Stimulated activated CD4-positive, alpha-beta T cell treated with anti-CD3 and anti-CD28 coated beads, Interleukin-4, amount 100 ng/mL, for 48 hours (primary cell): ENCODE results near the gene ARRB2.
A peak's percentile ranks its signal among the peaks of the same experiment; 100 is the strongest.
"Not testable (repeated sequence)": the region's sequence is repeated elsewhere in the genome, so short reads cannot be mapped to it uniquely, and the experiment has no call there.

Experiments used
- DNase-seq, 2 donors: peaks; one replicate each; pipeline ENCODE4 v3.0.0-alpha.2; 2020; ENCODE audit warnings: low read depth in 2 of 2

Gene ARRB2

DNA sequence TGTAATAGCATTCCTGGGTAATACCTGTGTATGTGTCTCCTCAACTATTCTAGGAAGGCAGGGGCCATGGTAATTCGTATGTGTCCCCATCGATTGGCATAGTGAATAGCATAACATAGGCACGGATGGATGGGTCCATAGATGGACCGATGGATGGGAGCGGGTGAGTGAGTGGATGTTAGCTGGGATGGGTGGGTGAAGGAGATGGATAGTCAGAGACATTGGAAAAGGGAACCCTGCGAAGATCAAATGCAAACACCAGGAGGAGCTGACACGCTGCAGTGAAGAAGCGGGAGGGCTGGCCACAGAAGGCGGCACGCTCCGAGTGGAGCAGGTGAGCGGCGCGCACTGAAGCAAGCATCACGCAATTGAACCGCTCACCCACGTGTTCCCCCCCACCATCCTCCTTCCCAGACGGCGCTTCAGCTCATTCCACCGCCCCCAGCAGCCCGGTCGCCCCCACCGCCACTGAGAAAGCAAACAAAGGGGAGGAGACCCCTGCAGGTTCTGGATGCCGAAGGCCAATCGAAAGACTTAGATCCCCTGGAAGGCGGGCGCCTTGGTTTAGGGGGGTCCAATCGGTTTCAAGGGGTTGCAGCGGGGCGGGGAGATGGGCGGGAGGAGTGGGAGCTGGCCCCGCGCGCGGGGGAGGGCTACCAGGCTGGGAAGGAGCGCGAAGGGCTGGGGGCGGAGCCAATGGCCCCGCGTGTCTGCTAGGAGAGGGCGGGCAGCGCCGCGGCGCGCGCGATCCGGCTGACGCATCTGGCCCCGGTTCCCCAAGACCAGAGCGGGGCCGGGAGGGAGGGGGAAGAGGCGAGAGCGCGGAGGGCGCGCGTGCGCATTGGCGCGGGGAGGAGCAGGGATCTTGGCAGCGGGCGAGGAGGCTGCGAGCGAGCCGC lies at the start of gene ARRB2:
Gene ARRB2, plus strand, starts transcription at position 839 of the 899 bp plus-strand sequence. CDS start 90 bp downstream, outside the sequence.
- peak; percentile 95 to 97 for DNase-seq

DNA sequence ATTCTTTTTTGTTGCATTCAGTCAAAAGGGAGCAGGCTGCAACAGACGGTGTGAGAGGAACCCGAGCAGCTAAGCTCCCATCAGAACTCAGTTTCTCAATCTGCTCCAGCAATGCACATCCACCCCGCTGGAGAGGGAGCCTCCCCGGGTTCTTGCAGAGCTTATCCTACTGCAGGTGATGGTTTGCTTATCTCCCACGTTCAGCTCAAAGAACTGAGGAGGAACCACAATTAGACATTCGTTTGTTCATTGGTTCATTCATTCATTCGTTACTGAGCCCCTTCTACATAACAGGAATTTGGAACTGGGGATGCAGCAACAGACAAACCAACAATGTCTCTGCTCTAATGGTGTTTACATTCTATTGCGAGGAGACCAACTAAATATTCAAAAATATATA lies 46.7 kb upstream of the ARRB2 start:
- no peak for DNase-seq

GRCh38 chr17:4664230-4664629 lies 46.2 kb upstream of the ARRB2 start:
- DNase-seq, result no peak

DNA sequence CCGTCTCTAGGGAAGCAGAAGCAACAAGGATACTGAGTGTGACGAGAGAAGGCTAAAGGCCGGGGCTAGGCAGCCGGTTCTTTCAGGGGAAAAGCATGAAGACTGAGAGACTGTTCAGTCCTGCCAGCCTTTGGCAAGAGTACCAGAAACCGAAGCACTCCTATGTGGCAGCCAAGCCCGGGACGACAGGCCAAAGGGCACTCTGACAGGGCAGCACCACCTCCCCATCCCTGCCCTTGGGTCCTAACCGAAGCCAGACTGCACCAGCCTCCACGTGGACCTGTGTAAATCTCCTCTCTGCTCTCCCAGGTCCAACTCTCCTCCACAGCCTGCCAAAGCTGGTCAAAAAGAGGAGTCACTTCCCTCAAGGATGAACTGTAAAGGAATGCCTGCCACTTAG lies 45.4 kb upstream of the ARRB2 start:
- DNase-seq, result no peak

DNA sequence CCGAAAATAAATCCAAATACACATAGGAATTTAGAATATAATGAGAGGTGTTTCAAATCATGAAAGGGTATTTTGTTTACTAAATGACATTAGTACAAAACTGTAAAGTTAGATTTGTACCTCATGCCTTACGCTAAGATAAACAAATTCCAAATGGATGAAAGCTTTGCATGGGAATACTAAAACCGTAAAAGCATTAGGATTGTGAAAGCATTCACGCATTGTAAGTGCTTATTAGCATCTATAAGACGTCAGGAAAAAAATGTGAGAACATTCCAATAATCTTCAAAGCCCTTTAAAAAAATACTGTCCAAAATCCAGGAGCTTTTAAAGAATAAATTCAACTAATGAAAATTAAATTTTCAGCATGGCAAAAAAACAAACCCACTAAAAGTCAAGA lies 44.1 kb upstream of the ARRB2 start:
- no peak for DNase-seq

GRCh38 chr17:4667166-4667565 lies 43.3 kb upstream of the ARRB2 start:
- no peak for DNase-seq

DNA sequence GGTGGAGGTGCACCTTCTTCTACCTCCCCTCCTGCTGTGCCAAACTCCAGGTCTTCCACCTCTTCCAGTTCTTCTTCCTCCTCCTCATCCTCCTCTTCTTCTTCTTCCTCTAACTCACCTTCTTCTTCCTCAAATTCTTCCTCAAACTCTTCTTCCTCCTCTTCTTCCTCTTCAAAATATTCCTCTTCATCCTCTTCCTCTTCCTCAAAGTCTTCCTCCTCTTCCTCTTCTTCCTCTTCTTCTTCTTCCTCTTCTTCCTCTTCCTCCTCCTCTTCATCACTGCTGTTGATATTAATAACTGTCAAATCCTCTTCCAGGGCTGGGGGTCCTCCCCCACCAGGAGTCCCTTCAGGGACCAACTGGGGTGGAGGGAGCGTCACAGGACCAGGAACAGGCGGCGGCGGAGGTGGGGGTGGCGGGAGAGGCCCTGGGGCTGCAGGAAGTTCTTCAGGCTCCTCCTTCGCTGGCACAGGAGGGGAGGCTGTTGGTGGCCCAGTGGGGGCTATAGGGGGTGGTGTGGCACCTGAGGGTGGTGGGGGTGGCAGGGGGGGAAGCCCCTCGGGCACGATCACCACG lies 38.3 kb upstream of the ARRB2 start:
- DNase-seq, result no peak

GRCh38 chr17:4672751-4673150 lies 37.7 kb upstream of the ARRB2 start:
- DNase-seq, result no peak

- no peak for DNase-seq
Observed at GRCh38 chr17:4673169-4673568, 37.3 kb upstream of the ARRB2 start.

DNA sequence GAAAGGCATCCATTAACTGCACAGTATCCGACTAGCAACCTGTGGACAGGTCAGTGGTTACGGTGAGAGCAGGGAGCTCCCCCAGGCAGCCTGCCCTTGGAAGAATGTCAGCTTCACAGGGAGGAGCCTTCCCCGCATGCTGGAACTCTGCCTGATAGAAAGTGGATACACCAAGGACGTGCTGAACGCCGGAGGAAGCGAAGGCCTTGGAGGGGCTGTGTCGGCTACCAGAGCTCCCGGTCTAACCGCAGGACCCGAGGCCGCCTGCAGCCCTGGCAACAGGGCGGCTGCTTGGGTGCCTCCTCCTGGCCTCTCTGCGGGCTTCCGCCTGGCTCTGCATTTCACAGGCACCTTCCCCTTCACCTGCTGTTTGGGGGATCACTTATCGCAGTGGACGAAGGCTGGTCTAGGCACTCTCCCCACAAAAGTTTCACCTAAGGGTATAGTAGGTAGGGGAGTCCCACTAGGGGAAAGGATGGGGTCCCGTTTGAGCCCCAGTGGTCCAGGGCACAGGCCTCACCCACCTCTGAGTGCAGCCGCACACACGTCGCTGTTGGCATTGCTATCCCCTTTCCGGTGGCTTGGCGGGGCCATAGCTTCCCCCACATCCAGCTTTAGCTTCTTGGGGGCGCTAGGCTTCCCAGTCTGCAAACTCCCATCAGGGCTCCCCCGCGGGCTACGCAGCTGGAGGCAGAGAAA lies 36.3 kb upstream of the ARRB2 start:
- DNase-seq, result no peak

DNA sequence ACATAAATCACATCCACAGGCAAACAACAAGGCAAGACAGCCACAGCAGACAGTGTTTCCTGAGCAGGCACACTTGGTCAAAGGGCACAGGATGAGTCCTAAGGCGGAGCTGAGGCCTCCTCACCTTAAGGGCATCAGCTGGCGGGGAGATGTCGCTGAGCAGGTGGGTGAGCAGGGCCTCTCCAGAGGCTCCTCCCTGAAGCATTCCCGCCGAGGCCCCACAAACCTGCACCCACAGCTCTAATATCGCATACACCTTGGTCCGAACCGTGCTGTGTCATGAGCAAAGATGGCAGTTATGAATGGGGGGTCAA lies 35.8 kb upstream of the ARRB2 start:
- DNase-seq, result no peak

DNA sequence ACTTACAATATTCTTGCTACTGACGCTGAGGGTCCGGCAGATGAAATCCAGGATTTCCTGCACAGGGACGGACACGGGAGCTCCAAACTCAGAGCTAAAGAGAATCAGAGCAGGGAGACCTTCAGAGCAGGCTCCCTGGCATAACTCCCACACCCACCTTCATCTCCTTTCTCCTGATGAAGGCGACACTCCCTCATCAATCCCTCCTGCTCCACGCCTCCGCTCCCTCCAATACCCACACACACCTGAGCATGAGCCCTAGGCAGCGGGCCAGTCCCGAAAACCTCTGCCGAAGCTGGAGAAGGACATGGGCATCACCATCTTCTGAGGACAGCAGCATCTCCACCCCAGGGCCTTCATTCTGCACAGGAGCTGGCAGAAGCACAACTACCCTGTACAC lies 34.6 kb upstream of the ARRB2 start:
- no peak for DNase-seq

GRCh38 chr17:4676791-4677190 lies 33.6 kb upstream of the ARRB2 start:
- no peak for DNase-seq

GRCh38 chr17:4678448-4679026 lies 31.9 kb upstream of the ARRB2 start:
- DNase-seq, result peak; percentile 19 to 34

GRCh38 chr17:4679658-4680057 lies 30.8 kb upstream of the ARRB2 start:
- no peak for DNase-seq

DNA sequence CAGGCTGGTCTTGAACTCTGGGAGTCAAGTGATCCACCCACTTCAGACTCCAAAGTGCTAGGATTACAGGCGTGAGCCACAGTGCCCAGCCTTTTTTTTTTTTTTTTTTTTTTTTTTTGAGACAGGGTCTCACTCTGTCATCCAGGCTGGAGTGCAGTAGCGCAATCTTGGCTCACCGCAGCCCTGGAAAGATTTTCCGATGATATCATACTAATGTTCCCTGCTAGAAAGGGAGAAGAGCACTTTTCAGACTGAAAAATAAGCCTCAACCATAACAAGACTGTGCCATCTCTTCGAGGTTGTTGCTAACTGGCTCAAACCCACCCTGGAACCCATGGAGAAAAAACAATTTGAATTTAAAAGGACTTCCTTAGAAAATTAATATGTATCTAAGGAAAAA lies 26.7 kb upstream of the ARRB2 start:
- not testable (repeated sequence) for DNase-seq

DNA sequence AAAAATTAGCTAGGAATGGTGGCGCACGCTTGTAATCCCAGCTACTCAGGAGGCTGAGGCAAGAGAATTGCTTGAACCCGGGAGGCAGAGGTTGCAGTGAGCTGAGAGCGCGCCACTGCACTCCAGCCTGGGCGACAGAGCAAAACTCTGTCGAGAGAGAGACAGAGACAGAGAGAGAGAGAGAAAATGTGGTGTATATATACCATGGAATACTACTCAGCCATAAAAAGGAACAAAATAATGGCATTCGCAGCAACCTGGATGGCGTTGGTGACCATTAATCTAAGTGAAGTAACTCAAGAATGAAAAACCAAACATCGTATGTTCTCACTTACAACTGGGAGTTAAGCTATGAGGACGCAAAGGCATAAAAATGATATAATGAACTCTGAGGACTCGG lies 20.6 kb upstream of the ARRB2 start:
- not testable (repeated sequence) for DNase-seq

DNA sequence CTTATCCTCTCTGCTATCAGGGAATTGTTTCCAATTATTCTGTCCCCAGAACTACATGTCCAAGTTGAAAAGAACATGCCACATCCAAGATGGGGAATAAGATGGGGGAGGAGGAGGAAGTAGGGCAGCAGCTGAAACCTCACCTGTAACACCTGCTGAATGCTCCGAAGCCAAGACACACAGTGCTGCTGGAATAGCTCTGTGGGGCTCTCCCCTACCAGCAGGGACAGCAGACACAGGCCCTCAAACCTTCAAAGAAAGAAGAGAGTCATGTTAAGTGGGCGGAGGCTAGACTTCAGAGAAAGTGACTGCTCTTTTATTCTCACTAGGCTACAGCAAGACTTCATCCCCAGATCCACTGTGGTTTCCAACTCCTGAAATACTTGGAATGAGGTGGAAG lies 19.7 kb upstream of the ARRB2 start:
- no peak for DNase-seq

DNA sequence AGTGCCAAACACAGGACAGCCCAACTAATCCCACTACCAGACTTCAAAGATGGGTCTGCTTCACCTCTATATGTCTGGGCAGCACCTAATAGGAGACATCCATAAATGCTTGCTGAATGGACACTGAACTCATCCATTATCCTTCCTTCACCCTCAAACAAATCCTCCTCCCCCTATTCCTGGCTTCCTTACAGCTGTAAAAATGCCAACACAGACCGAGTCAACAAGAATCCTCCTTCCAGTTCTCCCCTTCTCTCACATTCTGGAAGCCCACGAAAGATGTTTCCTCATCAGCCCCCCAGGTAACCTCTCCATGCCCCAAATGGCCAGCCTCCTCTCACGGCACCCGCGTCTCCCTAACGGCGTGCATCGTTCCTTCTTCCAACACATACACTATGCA lies 18.7 kb upstream of the ARRB2 start:
- no peak for DNase-seq

- no peak for DNase-seq
Observed at GRCh38 chr17:4693416-4693815, 17.0 kb upstream of the ARRB2 start.

DNA sequence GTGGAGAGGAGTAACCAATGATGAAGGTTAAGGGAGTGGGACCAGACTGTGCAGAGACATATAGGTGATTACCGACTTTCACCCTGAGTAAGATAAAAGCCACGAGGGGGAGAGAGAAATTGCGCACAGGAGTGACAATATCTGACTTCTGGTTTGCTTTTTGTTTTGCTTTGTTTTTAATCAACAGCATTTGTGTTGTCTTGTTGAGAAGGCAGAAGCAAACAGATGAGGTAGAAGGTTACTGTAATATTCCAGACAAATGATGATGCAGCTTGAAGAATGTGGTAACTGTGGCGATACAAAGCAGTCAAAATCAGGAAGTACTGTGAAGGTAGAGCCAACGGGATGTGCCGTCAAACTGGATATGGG lies 14.0 kb upstream of the ARRB2 start:
- no peak for DNase-seq

DNA sequence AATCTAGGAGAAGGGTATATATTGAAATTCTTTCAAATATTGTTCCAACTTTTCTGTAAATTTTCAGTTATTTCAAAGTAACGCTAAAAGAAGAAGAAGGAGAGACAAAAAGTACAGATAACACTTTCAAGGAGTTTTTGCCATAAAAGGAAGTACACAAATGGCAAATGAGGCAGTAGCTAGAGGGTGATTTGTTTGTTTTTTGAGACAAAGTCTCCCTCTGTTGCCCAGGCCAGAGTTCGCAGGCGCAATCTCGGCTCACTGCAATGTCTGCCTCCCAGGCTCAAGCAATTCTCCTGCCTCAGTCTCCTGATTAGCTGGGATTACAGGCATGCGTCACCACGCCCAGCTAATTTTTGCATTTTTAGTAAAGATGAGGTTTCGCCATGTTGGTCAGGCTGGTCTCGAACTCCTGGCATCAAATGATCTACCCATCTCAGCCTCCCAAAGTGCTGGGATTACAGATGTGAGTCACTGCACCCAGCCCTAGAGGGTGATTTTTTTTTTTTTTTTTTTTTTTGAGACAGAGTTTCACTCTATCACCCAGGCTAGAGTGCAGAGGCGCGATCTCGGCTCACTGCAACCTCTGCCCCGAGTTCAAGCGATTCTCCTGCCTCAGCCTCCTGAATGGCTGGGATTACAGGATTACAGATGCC lies 10.9 kb upstream of the ARRB2 start:
- DNase-seq, result not testable (repeated sequence)
